ENCODE results near the gene PAK5. TPM values are rescaled to one million over a fixed set of nuclear protein-coding genes. Genes with fewer than 3 reads are reported as not detected.

Gene PAK5
- total RNA-seq, 1 experiment from 2014 or later, result not detected

GRCh38 chr20:9809271-9809670, 29.6 kb downstream of the PAK5 start:
- no peak overlapping the region for H3K4me3 ChIP-seq
- H3K9me3 ChIP-seq, result no peaks in the 10 kb centered on the region
- DNase-seq, result no peak
- H3K27me3 ChIP-seq, result no peaks in the 10 kb centered on the region; the same call in 1 of the 2 replicates
- H3K36me3 ChIP-seq, result no peaks in the 10 kb centered on the region

- Histone ChIP-seq H3K36me3 (no peaks in the 10 kb centered on the region), H3K27me3 (no peaks in the 10 kb centered on the region; the same call in 1 of the 2 replicates), H3K9me3 (no peaks in the 10 kb centered on the region), H3K4me3 (no peak overlapping the region)
- DNase-seq, result no peak
These were observed 30.7 kb downstream of the PAK5 start for GRCh38 chr20:9808166-9808565.

GRCh38 chr20:9807136-9807535, 31.7 kb downstream of the PAK5 start:
- H3K36me3 ChIP-seq, result no peaks in the 10 kb centered on the region
- no peak overlapping the region for H3K4me3 ChIP-seq
- H3K9me3 ChIP-seq, result no peaks in the 10 kb centered on the region
- no peak for DNase-seq
- H3K27me3 ChIP-seq, result no peaks in the 10 kb centered on the region; the same call in 1 of the 2 replicates

- DNase-seq, result no peak
- H3K9me3 ChIP-seq, result no peaks in the 10 kb centered on the region
- peaks cover 6% of the 10 kb centered on the region; the same call in 1 of the 2 replicates for H3K27me3 ChIP-seq
- H3K4me3 ChIP-seq, result no peak overlapping the region
- no peaks in the 10 kb centered on the region for H3K36me3 ChIP-seq
These were observed 38.5 kb downstream of the PAK5 start for GRCh38 chr20:9800421-9800820.

- no peak for DNase-seq
- Histone ChIP-seq H3K4me3 (no peak overlapping the region), H3K36me3 (no peaks in the 10 kb centered on the region), H3K9me3 (no peaks in the 10 kb centered on the region), H3K27me3 (peaks cover 8% of the 10 kb centered on the region)
These were observed 44.0 kb downstream of the PAK5 start for GRCh38 chr20:9794831-9795230.

- peaks cover 8% of the 10 kb centered on the region for H3K27me3 ChIP-seq
- DNase-seq, result no peak
- no peaks in the 10 kb centered on the region for H3K9me3 ChIP-seq
- H3K4me3 ChIP-seq, result no peak overlapping the region
- no peaks in the 10 kb centered on the region for H3K36me3 ChIP-seq
These were observed 46.2 kb downstream of the PAK5 start for GRCh38 chr20:9792674-9793073.

GRCh38 chr20:9789131-9789530, 49.7 kb downstream of the PAK5 start:
- Histone ChIP-seq H3K36me3 (no peaks in the 10 kb centered on the region), H3K4me3 (no peak overlapping the region), H3K27me3 (peaks cover 12% of the 10 kb centered on the region), H3K9me3 (no peaks in the 10 kb centered on the region)
- no peak for DNase-seq

GRCh38 chr20:9775176-9775575, 63.7 kb downstream of the PAK5 start:
- Histone ChIP-seq H3K27me3 (no peaks in the 10 kb centered on the region), H3K4me3 (no peak overlapping the region)

GRCh38 chr20:9769954-9770353, 68.9 kb downstream of the PAK5 start:
- H3K4me3 ChIP-seq, result no peak overlapping the region
- no peaks in the 10 kb centered on the region for H3K9me3 ChIP-seq
- no peak for DNase-seq
- H3K36me3 ChIP-seq, result no peaks in the 10 kb centered on the region
- no peaks in the 10 kb centered on the region for H3K27me3 ChIP-seq

More at GRCh38 chr20:9775176-9775575, 63.7 kb downstream of the PAK5 start:
- Histone ChIP-seq H3K9me3 (no peaks in the 10 kb centered on the region), H3K36me3 (no peaks in the 10 kb centered on the region)
- no peak for DNase-seq

GRCh38 chr20:9761476-9761875, 77.4 kb downstream of the PAK5 start:
- Histone ChIP-seq H3K9me3 (peaks cover 3% of the 10 kb centered on the region; the same call in 1 of the 2 replicates), H3K27me3 (peaks cover 6% of the 10 kb centered on the region; the same call in 1 of the 2 replicates), H3K36me3 (no peaks in the 10 kb centered on the region), H3K4me3 (no peak overlapping the region)
- no peak for DNase-seq

GRCh38 chr20:9759392-9759791, 79.5 kb downstream of the PAK5 start:
- Histone ChIP-seq H3K4me3 (no peak overlapping the region), H3K9me3 (peaks cover 3% of the 10 kb centered on the region; the same call in 1 of the 2 replicates), H3K36me3 (no peaks in the 10 kb centered on the region), H3K27me3 (peaks cover 18% of the 10 kb centered on the region)
- DNase-seq, result no peak

- no peaks in the 10 kb centered on the region for H3K36me3 ChIP-seq
- no peak overlapping the region for H3K4me3 ChIP-seq
These were observed 80.1 kb downstream of the PAK5 start for GRCh38 chr20:9758752-9759151.

GRCh38 chr20:9756660-9757059, 82.2 kb downstream of the PAK5 start:
- peaks cover 14% of the 10 kb centered on the region for H3K27me3 ChIP-seq
- no peak overlapping the region for H3K4me3 ChIP-seq
- no peak for DNase-seq
- peaks cover 3% of the 10 kb centered on the region; the same call in 1 of the 2 replicates for H3K9me3 ChIP-seq
- no peaks in the 10 kb centered on the region for H3K36me3 ChIP-seq

More at GRCh38 chr20:9758752-9759151, 80.1 kb downstream of the PAK5 start:
- H3K27me3 ChIP-seq, result peaks cover 18% of the 10 kb centered on the region
- no peak for DNase-seq
- peaks cover 3% of the 10 kb centered on the region; the same call in 1 of the 2 replicates for H3K9me3 ChIP-seq

GRCh38 chr20:9755301-9755700, 83.6 kb downstream of the PAK5 start:
- no peak for DNase-seq
- H3K4me3 ChIP-seq, result no peak overlapping the region
- peaks cover 14% of the 10 kb centered on the region for H3K27me3 ChIP-seq
- H3K9me3 ChIP-seq, result no peaks in the 10 kb centered on the region
- H3K36me3 ChIP-seq, result no peaks in the 10 kb centered on the region

- H3K36me3 ChIP-seq, result no peaks in the 10 kb centered on the region
- H3K9me3 ChIP-seq, result no peaks in the 10 kb centered on the region
- no peak overlapping the region for H3K4me3 ChIP-seq
These were observed 94.3 kb downstream of the PAK5 start for GRCh38 chr20:9744551-9744950.

GRCh38 chr20:9743871-9744270, 95.0 kb downstream of the PAK5 start:
- H3K4me3 ChIP-seq, result no peak overlapping the region

More at GRCh38 chr20:9744551-9744950, 94.3 kb downstream of the PAK5 start:
- no peak for DNase-seq
- peaks cover 3% of the 10 kb centered on the region; the same call in 1 of the 2 replicates for H3K27me3 ChIP-seq

GRCh38 chr20:9742821-9743220, 96.1 kb downstream of the PAK5 start:
- DNase-seq, result no peak
- Histone ChIP-seq H3K27me3 (peaks cover 3% of the 10 kb centered on the region; the same call in 1 of the 2 replicates), H3K9me3 (no peaks in the 10 kb centered on the region), H3K36me3 (no peaks in the 10 kb centered on the region), H3K4me3 (no peak overlapping the region)

More at GRCh38 chr20:9743871-9744270, 95.0 kb downstream of the PAK5 start:
- peaks cover 3% of the 10 kb centered on the region; the same call in 1 of the 2 replicates for H3K27me3 ChIP-seq
- no peaks in the 10 kb centered on the region for H3K9me3 ChIP-seq
- DNase-seq, result no peak
- H3K36me3 ChIP-seq, result no peaks in the 10 kb centered on the region

GRCh38 chr20:9741996-9742395, 96.9 kb downstream of the PAK5 start:
- H3K27me3 ChIP-seq, result peaks cover 7% of the 10 kb centered on the region; the same call in 1 of the 2 replicates
- H3K4me3 ChIP-seq, result no peak overlapping the region
- no peak for DNase-seq
- H3K36me3 ChIP-seq, result no peaks in the 10 kb centered on the region
- peaks cover 2% of the 10 kb centered on the region; the same call in 1 of the 2 replicates for H3K9me3 ChIP-seq
